ENCODE data around the gene CBX5. TPM values are rescaled to one million over a fixed set of nuclear protein-coding genes. Genes with fewer than 3 reads are reported as not detected.
"Not testable (repeated sequence)": the region's sequence is repeated elsewhere in the genome, so short reads cannot be mapped to it uniquely, and the experiment has no call there.

The CBX5 gene
- polyA plus RNA-seq, 1 of the 3 experiments (the other 2 are of a cell fraction), result 11.6 TPM

DNA sequence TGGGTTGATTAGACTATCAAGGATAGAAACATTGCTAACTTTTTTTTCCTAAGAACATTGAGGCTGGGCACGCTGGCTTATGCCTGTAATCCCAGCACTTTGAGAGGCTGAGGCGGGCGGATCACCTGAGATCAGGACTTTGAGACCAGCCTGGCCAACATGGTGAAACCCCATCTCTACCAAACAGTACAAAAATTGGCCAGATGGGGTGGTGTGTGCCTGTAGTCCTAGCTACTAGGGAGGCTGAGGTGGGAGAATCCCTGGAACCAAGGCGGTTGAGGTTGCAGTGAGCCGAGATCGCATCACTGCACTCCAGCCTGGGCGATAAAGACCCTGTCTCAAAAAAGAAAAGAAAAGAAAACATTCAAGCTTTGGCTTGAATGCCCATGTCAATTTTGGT lies 32.4 kb upstream of the CBX5 start:
- H3K36me3 ChIP-seq (replicated peaks in 1 of 2; ENCODE audit: control insufficient read depth in 1 of 2, insufficient read depth in 2 of 2, low read length in 1 of 2); H2AFZ ChIP-seq (ENCODE audit: low read depth); H3K9ac ChIP-seq; H3K4me1 ChIP-seq (ENCODE audit: control insufficient read depth in 1 of 2, insufficient read depth in 2 of 2, low read depth in 1 of 2, low read length in 1 of 2); H4K20me1 ChIP-seq (ENCODE audit: insufficient read depth); H3K79me2 ChIP-seq (ENCODE audit: insufficient read depth); H3K9me2 ChIP-seq; H3K27ac ChIP-seq (ENCODE audit: low read depth in 2 of 2, low read length in 1 of 2); H3K4me2 ChIP-seq; DNase-seq; H3K9me3 ChIP-seq; H3K27me3 ChIP-seq (ENCODE audit: insufficient read depth); H3F3A ChIP-seq (replicated peaks; ENCODE audit: insufficient read depth); H3K4me3 ChIP-seq (ENCODE audit: low read depth in 2 of 2, low read length in 1 of 2): not testable (repeated sequence)
- ChIA-PET CTCF (interaction anchor here (0.7 to 1.6 kb wide), 4 partner anchors 12 to 33 kb away, joined by 3 to 5 read pairs (median 3); partner anchors contain the start of gene CBX5), POLR2A (interaction anchor here (1.5 kb wide), 1 partner anchor 12 kb away, joined by 3 read pairs; the partner anchor contains the start of gene COPZ1)
- WGBS (ENCODE audit: low lambda C conversion rate), result 89% methylated on average over 7 of the region's 7 CpGs

DNA sequence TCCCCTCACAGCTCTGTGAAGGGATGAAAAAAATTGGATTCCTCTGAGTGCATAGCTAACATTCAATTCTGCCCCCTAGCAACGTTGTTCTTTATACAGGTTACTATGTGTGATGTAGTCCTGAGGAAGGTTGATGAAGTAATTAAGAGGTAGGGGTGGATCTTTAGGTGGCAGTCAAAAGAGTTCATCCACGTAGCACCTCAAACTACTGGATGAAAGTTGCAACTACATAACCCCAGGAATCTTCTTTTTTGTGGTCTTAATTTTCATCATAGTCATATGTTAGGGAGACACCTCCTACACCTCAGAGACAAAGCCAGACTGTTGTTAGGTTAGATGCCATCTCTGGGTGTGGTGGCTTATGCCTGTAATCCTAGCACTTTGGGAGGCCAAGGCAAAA lies 31.1 kb upstream of the CBX5 start:
- TF ChIP-seq EZH2phosphoT487 (IDR thresholded peaks at IDR 0.05; ENCODE audit: borderline replicate concordance, low read depth) (no peak), MEF2A (IDR thresholded peaks at IDR 0.05; ENCODE audit: borderline replicate concordance, low read depth) (no peak), USF2 (IDR thresholded peaks at IDR 0.05; ENCODE audit: borderline replicate concordance, low read depth, low read length) (no peak), RCOR1 (IDR thresholded peaks at IDR 0.05; ENCODE audit: low read length) (no peak), CHD2 (IDR thresholded peaks at IDR 0.05; ENCODE audit: low read length, partially characterized antibody) (no peak), REST (IDR thresholded peaks at IDR 0.05; ENCODE audit: low read depth, low read length) (no peak), TEAD4 (IDR thresholded peaks at IDR 0.05; ENCODE audit: borderline replicate concordance, insufficient read depth) (no peak), GABPA (IDR thresholded peaks at IDR 0.05; ENCODE audit: low read depth) (no peak), TCF12 (IDR thresholded peaks at IDR 0.05) (no peak), GATA2 (CRISPR knock-in tag; IDR thresholded peaks at IDR 0.05) (no peak)
- TF ChIP-seq, protein P1, sequence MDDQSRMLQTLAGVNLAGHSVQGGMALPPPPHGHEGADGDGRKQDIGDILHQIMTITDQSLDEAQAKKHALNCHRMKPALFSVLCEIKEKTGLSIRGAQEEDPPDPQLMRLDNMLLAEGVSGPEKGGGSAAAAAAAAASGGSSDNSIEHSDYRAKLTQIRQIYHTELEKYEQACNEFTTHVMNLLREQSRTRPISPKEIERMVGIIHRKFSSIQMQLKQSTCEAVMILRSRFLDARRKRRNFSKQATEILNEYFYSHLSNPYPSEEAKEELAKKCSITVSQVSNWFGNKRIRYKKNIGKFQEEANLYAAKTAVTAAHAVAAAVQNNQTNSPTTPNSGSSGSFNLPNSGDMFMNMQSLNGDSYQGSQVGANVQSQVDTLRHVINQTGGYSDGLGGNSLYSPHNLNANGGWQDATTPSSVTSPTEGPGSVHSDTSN (IDR thresholded peaks at IDR 0.05), result no peak
- TF ChIP-seq, protein P2, sequence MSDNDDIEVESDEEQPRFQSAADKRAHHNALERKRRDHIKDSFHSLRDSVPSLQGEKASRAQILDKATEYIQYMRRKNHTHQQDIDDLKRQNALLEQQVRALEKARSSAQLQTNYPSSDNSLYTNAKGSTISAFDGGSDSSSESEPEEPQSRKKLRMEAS (IDR thresholded peaks at IDR 0.05; ENCODE audit: low read depth), result no peak
- H4K20me1 ChIP-seq (ENCODE audit: insufficient read depth), result no peaks in the 10 kb centered on the region
- no peaks in the 10 kb centered on the region for H3K36me3 ChIP-seq (replicated peaks in 1 of 2; ENCODE audit: control insufficient read depth in 1 of 2, insufficient read depth in 2 of 2, low read length in 1 of 2)
- POLR2A ChIA-PET, result no interaction called here
- no peaks in the 10 kb centered on the region for H3K9me3 ChIP-seq
- H3K9me2 ChIP-seq, result no peaks in the 10 kb centered on the region
- H3F3A ChIP-seq (replicated peaks; ENCODE audit: insufficient read depth), result no peaks in the 10 kb centered on the region
- CTCF ChIA-PET, result interaction anchor here (0.8 to 1.9 kb wide), 6 partner anchors 11 to 55 kb away, joined by 3 to 9 read pairs (median 3); partner anchors contain the start of gene COPZ1
- H3K9ac ChIP-seq, result no peak overlapping the region
- H3K79me2 ChIP-seq (ENCODE audit: insufficient read depth), result no peaks in the 10 kb centered on the region
- peaks cover 0 to 7% of the 10 kb centered on the region in 2 experiments; a peak in 1 of 4 replicates for H3K4me1 ChIP-seq (ENCODE audit: control insufficient read depth in 1 of 2, insufficient read depth in 2 of 2, low read depth in 1 of 2, low read length in 1 of 2)
- WGBS (ENCODE audit: low lambda C conversion rate), result 66% methylated on average over 2 of the region's 2 CpGs
- no peak overlapping the region for H2AFZ ChIP-seq (ENCODE audit: low read depth)
- H3K27ac ChIP-seq (ENCODE audit: low read depth in 2 of 2, low read length in 1 of 2), result no peak overlapping the region
- no peak overlapping the region for H3K4me3 ChIP-seq (ENCODE audit: low read depth in 2 of 2, low read length in 1 of 2)
- H3K27me3 ChIP-seq (ENCODE audit: insufficient read depth), result no peaks in the 10 kb centered on the region
- DNase-seq, result no peak
- H3K4me2 ChIP-seq, result no peak overlapping the region

Measured in SK-N-SH (cell line).